Mucosa of stomach (tissue), 1 donor: Measurements from ENCODE around the gene RAP1A.
A peak's percentile ranks its signal among the peaks of the same experiment; 100 is the strongest.
"Not testable (repeated sequence)": the region's sequence is repeated elsewhere in the genome, so short reads cannot be mapped to it uniquely, and the experiment has no call there.

Experiments
- H3K27me3 ChIP-seq: one replicate; pipeline ENCODE4 v1.7.0; 2013; ENCODE audit warnings: mild to moderate bottlenecking, low read length; ENCODE audit not compliant: control insufficient read depth, insufficient read depth
- H3K36me3 ChIP-seq: one replicate; pipeline ENCODE4 v1.7.0; 2013; ENCODE audit warnings: low read length; ENCODE audit not compliant: control insufficient read depth, insufficient read depth
- H3K4me1 ChIP-seq: one replicate; pipeline ENCODE4 v1.7.0; 2013; ENCODE audit warnings: mild to moderate bottlenecking, low read length; ENCODE audit not compliant: control insufficient read depth, insufficient read depth
- H3K4me3 ChIP-seq: one replicate; pipeline ENCODE4 v1.7.0; 2013; ENCODE audit warnings: low read length
- H3K9ac ChIP-seq: one replicate; pipeline ENCODE4 v1.7.0; 2013; ENCODE audit warnings: mild to moderate bottlenecking, low read length, moderate library complexity
- H3K9me3 ChIP-seq: one replicate; pipeline ENCODE4 v1.7.0; 2013; ENCODE audit warnings: mild to moderate bottlenecking, low read length, moderate library complexity; ENCODE audit not compliant: control insufficient read depth
- donor health status: Pancreatic carcinoma.

The RAP1A gene

GRCh38 chr1:111600886-111601386 is 18.7 kb upstream of the RAP1A start:
- Histone ChIP-seq H3K4me3 (no peak overlapping the region), H3K9ac (no peak overlapping the region), H3K27me3 (no peaks in the 10 kb centered on the region), H3K4me1 (peaks cover 31% of the 10 kb centered on the region), H3K9me3 (no peaks in the 10 kb centered on the region), H3K36me3 (no peaks in the 10 kb centered on the region)

- H3K36me3 ChIP-seq = no peaks in the 10 kb centered on the region
- H3K4me3 ChIP-seq = no peak overlapping the region
- H3K4me1 ChIP-seq = peaks cover 18% of the 10 kb centered on the region
- H3K27me3 ChIP-seq = no peaks in the 10 kb centered on the region
- no peak overlapping the region for H3K9ac ChIP-seq
- no peaks in the 10 kb centered on the region for H3K9me3 ChIP-seq
These were observed 17.3 kb upstream of the RAP1A start for GRCh38 chr1:111602302-111602701.

DNA sequence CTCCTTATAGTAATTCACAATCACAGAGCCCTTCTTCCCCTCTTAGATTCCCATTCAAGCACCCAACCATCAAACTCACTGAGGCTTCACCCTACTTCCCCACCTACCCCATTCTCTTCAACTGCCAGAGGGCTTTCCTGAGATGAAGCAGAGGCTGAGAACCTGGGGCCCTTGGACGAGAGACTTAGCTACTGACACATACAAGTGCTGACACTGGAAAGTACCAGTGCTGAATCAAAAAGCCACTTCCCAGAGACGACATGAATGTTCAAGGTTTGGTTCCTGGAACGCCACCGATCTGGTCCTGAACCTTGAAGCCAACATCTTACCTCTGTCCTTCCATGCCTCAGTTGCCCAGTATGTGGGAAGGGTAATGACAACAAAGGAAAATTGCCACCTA is 16.6 kb upstream of the RAP1A start:
- Histone ChIP-seq H3K36me3 (no peaks in the 10 kb centered on the region), H3K4me1 (peaks cover 14% of the 10 kb centered on the region), H3K4me3 (no peak overlapping the region), H3K27me3 (no peaks in the 10 kb centered on the region), H3K9ac (no peak overlapping the region), H3K9me3 (no peaks in the 10 kb centered on the region)

DNA sequence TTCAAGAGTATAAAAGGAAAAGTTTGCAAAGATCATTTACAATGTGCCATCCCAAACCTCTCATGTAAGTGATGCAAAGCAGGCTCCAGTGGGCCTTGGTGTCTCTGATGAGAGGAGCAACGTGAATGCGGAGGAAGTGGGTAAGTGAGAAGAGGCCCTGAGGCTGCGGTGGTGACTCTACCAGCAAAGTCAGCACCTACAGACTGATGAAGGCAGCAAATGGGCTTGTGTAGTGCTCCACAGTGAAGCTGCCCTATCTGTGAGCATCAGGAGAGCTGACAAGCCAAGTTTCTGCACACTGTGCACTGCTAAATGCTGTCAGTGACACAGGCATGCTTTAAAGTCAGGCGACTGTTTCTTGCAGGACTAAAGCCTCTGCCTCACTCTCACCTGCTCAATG is 15.6 kb upstream of the RAP1A start:
- Histone ChIP-seq H3K9me3 (no peaks in the 10 kb centered on the region), H3K36me3 (no peaks in the 10 kb centered on the region), H3K9ac (no peak overlapping the region), H3K4me3 (no peak overlapping the region), H3K27me3 (no peaks in the 10 kb centered on the region), H3K4me1 (peaks cover 14% of the 10 kb centered on the region)

- H3K4me1 ChIP-seq = peaks cover 9% of the 10 kb centered on the region
- no peak overlapping the region for H3K4me3 ChIP-seq
- no peak overlapping the region for H3K9ac ChIP-seq
- no peaks in the 10 kb centered on the region for H3K36me3 ChIP-seq
- H3K27me3 ChIP-seq = no peaks in the 10 kb centered on the region
- H3K9me3 ChIP-seq = no peaks in the 10 kb centered on the region
These were observed 14.7 kb upstream of the RAP1A start for GRCh38 chr1:111604931-111605330.

DNA sequence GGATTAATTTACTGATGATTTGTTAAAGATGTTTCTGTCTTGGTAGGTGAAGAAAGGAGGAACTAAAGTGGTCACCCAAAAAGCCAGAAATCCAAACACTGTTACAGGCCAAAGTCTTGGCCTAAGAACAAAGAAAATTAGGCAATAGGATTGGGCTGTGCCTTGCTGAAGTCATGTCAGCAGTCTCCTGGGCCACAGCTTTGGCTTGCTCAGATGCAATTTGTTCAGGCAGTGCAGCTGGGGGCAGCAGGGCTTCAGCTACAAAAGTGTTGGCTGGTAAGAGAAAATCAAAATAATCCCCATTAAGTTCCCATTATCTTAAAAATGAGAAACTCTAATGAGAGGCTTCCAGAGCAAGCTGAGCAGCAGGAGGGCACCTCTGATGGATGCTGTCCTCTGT is 14.0 kb upstream of the RAP1A start:
- no peaks in the 10 kb centered on the region for H3K27me3 ChIP-seq
- no peaks in the 10 kb centered on the region for H3K36me3 ChIP-seq
- H3K4me3 ChIP-seq = no peak overlapping the region
- H3K4me1 ChIP-seq = peaks cover 3% of the 10 kb centered on the region
- H3K9ac ChIP-seq = no peak overlapping the region
- H3K9me3 ChIP-seq = no peaks in the 10 kb centered on the region

GRCh38 chr1:111606457-111607215 is 13.0 kb upstream of the RAP1A start:
- H3K4me3 ChIP-seq, H3K9ac ChIP-seq, H3K4me1 ChIP-seq, H3K9me3 ChIP-seq, H3K36me3 ChIP-seq, H3K27me3 ChIP-seq: not testable (repeated sequence)

GRCh38 chr1:111608528-111608927 is 11.1 kb upstream of the RAP1A start:
- not testable (repeated sequence) for H3K9me3 ChIP-seq, H3K4me1 ChIP-seq

GRCh38 chr1:111611986-111612385 is 7.6 kb upstream of the RAP1A start:
- no peak overlapping the region for H3K4me3 ChIP-seq
- no peaks in the 10 kb centered on the region for H3K27me3 ChIP-seq
- no peaks in the 10 kb centered on the region for H3K4me1 ChIP-seq

More at GRCh38 chr1:111608528-111608927, 11.1 kb upstream of the RAP1A start:
- not testable (repeated sequence) for H3K4me3 ChIP-seq, H3K36me3 ChIP-seq, H3K9ac ChIP-seq, H3K27me3 ChIP-seq

GRCh38 chr1:111615870-111616715 is 3.5 kb upstream of the RAP1A start:
- Histone ChIP-seq H3K9me3 (no peaks in the 10 kb centered on the region), H3K36me3 (no peaks in the 10 kb centered on the region), H3K4me1 (peaks cover 6% of the 10 kb centered on the region), H3K4me3 (no peak overlapping the region), H3K9ac (no peak overlapping the region), H3K27me3 (no peaks in the 10 kb centered on the region)

More at GRCh38 chr1:111611986-111612385, 7.6 kb upstream of the RAP1A start:
- no peaks in the 10 kb centered on the region for H3K36me3 ChIP-seq
- no peaks in the 10 kb centered on the region for H3K9me3 ChIP-seq
- H3K9ac ChIP-seq = no peak overlapping the region

DNA sequence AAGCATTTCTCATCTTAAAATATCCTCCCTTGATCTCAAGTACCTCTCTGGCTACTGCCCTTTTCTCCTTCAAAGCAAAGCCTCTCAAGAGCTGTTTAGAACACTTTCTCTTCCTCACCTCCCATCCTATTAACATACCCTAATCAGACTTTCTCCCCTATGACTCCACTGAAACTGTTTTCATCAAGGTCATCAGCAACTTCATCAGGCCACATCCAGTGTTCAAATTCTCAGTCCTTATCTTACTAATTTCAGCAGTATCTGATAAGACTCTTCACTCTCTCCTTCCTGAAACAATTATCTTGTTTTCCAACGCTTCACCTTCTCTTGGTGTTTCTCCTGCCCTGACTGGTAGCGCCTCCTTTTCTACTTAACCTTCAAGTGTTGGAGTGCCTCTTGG is 1.5 kb upstream of the RAP1A start:
- Histone ChIP-seq H3K27me3 (no peaks in the 10 kb centered on the region), H3K36me3 (no peaks in the 10 kb centered on the region), H3K4me3 (no peak overlapping the region), H3K9me3 (no peaks in the 10 kb centered on the region), H3K9ac (no peak overlapping the region), H3K4me1 (peaks cover 21% of the 10 kb centered on the region)

DNA sequence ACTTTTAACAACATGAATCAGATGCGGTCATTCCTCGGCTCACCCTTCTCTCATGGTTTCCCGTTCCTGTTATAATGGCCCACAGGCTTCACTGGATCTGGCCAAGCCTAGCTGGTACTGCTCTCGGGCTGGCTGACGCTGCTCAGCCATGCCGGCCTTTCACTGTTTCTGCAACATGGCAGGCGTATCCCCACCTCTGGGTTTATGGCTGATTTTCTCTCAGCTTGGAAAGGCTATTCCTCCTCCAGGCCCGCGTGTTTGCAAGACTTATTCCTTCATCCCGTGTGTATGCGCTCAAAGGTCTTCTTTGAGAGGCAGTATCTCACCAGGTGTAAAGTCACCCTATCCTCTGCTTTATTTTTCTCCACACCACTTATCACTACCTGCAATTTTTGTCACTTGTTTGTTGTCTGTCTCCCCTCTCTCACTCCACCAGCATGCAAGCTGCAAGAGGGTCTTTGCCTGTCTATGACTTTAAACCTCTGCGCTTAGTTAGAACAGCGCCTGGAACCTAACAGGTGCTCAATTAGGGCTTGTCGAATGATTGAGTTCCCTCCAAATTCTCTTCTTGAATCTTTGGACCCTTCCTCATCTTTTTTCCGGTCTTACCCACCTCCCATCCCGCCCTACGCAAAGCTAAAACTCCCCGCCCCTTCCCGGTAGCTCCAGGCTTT is 491 bp upstream of the RAP1A start:
- H3K27me3 ChIP-seq = no peaks in the 10 kb centered on the region
- peaks cover 21% of the 10 kb centered on the region for H3K4me1 ChIP-seq
- no peaks in the 10 kb centered on the region for H3K9me3 ChIP-seq
- H3K36me3 ChIP-seq = no peaks in the 10 kb centered on the region
- H3K9ac ChIP-seq = peak overlapping the region; percentile 61
- peak overlapping the region; percentile 33 for H3K4me3 ChIP-seq
